CD4-positive, alpha-beta T cell treated with Interleukin-15 for 1 hour (primary cell): ENCODE measurements around the gene GGNBP2.
A peak's percentile ranks its signal among the peaks of the same experiment; 100 is the strongest.
"Not testable (repeated sequence)": the region's sequence is repeated elsewhere in the genome, so short reads cannot be mapped to it uniquely, and the experiment has no call there.

Experiments used
- DNase-seq: peaks from one replicate; pipeline ENCODE4 v3.0.0-alpha.2; 2020

GGNBP2 gene, protein sequence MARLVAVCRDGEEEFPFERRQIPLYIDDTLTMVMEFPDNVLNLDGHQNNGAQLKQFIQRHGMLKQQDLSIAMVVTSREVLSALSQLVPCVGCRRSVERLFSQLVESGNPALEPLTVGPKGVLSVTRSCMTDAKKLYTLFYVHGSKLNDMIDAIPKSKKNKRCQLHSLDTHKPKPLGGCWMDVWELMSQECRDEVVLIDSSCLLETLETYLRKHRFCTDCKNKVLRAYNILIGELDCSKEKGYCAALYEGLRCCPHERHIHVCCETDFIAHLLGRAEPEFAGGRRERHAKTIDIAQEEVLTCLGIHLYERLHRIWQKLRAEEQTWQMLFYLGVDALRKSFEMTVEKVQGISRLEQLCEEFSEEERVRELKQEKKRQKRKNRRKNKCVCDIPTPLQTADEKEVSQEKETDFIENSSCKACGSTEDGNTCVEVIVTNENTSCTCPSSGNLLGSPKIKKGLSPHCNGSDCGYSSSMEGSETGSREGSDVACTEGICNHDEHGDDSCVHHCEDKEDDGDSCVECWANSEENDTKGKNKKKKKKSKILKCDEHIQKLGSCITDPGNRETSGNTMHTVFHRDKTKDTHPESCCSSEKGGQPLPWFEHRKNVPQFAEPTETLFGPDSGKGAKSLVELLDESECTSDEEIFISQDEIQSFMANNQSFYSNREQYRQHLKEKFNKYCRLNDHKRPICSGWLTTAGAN

GRCh38 chr17:36544307-36545076 is at the start of gene GGNBP2:
TSS of gene GGNBP2 (plus strand) at chr17:36544919. CDS start at chr17:36545725, 806 bp downstream.
- DNase-seq = peak; percentile 94

- DNase-seq = no peak
Observed at GRCh38 chr17:36495076-36495578, 49.6 kb upstream of the GGNBP2 start.

- no peak for DNase-seq
Observed at GRCh38 chr17:36496018-36496789, 48.5 kb upstream of the GGNBP2 start.

DNA sequence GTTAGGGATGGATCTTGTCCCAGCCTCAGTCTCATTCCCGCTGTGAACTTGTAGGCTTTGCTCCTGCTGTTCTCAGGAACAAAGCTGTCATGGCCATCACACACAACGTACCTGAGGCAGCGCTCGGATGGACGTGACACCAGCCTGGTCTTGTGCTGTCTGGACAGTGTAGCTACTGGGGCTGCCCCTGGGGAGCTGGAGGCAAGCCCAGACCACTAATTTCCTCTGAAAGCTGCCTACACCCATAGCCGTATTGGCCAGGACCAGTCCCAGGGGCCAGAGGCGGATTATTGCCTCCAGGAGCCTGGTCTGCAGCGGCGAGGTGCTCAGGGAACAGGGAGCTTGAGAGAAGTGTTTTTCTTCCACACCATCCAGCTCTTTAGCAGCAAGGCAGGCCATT is 46.6 kb upstream of the GGNBP2 start:
- DNase-seq = no peak

DNA sequence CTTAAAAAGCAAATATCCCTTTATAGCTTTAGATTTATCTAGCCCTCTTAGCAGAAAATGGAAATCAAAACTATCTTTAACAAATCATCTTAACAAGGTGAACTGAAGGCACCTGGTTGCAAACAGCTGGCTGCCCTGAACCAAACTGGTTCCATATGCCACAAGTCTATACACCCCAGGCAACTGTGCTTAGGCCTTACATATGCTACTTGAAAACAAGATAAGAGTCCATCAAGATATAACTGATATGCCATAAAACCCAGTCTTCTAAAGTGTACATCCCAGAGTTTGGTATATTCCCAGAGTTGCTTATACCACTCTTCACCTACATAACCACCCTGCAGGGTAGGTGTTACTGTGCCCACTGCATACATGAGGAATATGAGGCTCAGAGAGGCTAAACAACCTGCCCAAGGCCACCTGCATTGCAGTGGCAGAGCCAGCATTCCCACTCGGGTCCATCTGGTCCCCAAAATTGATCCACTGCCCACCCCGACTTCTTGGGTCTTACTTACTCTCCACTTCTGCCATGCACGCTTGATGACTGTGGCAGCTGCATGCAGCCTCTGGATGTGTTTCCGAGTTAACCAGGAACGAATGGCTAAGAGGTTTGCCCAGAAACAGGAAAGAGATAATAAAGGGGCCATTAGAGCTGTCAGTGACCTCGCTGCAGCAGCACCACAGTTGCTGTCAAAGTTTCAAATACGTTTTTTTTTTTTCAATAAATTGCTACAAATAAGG is 46.0 kb upstream of the GGNBP2 start:
- no peak for DNase-seq

DNA sequence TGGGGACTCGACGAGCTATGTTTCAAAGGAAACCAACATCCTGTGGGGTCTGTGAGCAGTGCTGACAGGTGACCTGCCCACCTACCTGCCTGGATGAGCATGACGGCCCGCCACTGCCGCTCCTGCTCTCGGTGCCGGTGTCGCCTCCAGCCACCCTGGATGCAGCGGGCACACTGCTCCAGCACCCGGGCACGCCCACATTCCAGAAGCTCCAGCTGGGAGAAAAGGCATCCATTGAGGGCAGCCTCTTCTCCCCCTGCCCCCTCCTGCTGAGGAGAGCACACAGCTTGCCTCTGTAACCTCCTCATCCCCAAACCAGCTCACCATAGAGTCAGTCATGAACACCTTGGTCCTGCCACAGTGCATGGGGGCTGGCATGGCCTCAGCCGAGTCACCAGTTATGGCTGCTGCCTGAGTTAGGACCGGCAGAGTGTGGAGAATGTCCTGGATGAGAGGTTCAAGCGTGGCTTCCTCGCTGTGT is 43.9 kb upstream of the GGNBP2 start:
- no peak for DNase-seq

- no peak for DNase-seq
Observed at GRCh38 chr17:36501351-36501750, 43.4 kb upstream of the GGNBP2 start.

DNA sequence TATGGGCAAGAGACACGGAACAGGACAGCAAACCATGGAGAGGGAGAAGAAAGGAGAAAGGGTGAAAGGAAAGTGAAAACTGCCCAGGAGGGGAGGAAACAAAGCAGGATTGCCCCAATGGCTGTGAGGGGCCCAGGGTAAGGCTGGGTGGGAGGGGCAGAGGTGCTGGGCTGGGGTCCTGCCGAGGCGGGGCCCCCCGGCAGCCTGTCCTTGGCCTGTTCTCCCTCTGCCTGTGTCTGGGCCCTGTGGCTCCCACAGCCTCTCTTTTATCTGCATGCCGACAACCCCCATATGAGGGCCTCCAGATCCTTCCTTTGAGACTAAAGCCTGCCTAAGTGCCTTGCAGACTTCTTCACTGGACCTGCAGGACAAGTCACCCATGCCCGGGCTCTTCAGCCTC is 42.8 kb upstream of the GGNBP2 start:
- DNase-seq = no peak

GRCh38 chr17:36503456-36504155 is 41.1 kb upstream of the GGNBP2 start:
- DNase-seq = no peak

DNA sequence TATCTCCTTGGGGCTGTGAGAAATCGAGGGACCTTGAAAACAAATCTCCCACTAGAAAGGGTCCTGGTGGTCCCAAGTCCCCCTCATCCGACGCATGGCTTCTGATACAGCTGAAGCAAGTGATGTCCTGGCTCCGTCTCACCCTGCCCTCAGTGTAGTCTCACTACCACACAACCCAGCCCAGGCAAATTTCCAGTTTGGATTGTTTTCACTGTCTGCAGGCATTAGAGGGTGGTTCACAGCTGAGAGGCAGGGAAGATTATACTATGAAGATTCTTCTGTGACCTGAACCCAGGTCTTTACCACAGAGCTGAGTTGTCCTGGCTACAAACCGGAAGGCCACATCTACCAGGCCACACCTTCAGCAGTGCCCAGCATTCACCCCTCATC is 40.6 kb upstream of the GGNBP2 start:
- no peak for DNase-seq

DNA sequence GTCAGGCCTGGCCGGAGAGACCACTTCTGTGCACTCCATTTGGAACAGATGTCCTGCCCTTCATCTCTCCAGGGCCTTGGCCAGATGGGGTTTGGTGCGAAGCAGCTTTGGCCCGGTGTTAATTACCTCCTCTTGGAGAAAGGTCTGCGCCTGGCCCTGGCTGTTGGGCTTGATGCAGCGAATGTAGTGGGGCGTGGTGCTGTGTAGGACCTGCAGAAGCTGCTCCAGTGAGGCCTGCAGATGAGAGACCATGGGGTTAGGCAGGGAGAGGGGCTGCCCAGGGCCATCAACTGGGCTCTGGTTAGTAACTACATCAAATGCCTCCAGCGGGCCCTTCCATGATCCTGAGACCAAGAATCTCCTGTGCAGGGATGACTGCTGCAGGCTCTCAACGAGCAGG is 39.5 kb upstream of the GGNBP2 start:
- DNase-seq = no peak

DNA sequence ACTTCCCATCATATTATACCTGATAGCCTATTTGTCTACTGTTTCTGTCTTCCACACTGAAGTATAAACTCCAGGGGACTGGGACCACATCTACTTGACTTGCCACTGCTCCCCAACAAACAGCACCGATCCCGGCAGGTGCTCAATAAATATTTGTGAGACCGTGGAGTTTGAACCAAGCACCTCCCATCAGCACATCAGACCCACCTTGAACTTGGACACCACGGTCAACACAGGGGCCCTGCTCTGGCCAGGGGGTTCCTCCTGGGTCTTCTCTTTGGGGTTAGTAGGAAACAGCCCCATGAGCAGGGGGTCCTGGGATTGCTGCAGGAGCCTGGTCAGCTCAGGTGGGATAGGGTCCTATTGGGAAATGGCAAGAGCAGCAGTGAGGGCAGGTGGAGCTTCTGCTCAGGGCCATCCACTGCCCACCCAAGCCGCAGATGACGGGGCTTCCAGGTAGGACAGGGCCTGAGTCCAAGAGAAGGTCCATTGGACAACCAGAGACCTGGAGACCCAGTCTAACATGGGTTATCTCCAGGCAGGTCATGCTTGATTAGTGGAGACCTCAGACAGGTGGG is 38.4 kb upstream of the GGNBP2 start:
- no peak for DNase-seq

DNA sequence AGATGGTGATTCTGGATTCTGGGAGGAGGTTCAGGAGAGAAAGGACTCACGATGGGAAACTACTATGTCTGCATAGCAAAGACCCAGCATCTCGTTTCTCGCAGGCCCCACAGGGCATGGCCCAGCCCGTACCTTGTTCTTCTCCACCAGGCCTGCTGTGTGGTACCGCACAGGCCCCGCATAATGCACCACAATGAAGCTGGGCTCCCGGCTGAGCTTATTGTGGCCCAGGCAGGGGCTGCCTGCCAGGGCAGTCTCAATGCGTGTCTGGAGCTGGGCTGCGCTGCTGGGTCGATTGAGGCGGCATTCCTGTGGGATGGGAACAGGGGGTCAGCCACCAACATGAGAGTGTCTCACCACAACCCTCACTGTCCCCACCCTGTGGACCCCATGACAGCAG is 37.9 kb upstream of the GGNBP2 start:
- DNase-seq = no peak

- DNase-seq = no peak
Observed at GRCh38 chr17:36507266-36507665, 37.5 kb upstream of the GGNBP2 start.

DNA sequence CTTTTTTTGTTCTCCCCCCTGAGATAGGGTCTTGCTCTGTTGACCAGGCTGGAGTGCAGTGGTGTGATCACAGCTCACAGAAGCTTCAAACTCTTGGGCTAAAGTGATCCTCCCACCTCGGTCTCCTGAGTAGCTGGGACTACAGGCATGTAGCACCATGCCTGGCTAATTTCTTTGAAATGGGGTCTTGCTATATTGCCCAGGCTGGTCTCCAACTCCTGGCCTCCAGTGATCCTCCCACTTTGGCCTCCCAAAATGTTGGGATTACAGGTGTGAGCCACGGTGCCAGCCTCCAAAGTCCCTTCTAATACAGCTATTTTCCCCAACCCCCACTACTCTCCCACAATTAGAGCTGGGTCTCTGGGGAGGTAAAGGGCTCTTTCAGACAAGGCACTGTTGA is 36.3 kb upstream of the GGNBP2 start:
- not testable (repeated sequence) for DNase-seq

- no peak for DNase-seq
Observed at GRCh38 chr17:36509272-36509985, 35.3 kb upstream of the GGNBP2 start.

- DNase-seq = no peak
Observed at GRCh38 chr17:36510636-36511035, 34.1 kb upstream of the GGNBP2 start.

DNA sequence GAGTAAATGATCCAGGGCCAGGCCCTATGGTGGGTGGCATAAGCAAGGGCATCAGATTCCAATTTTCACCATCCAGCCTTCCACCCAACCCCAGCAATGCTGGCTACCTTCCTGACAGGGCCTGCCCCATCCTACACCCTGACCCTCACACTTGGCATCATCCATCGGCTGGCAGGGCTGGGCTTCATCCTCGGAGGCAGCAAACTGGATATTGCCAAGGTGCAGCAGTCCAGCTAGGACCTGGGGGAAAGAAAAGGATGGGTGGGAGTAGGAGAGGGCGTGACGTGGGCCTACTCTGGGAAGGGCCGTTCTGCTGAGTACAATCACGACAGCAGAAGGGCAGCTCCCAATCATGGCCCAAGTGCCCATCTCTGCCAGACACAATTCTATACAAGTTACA is 33.5 kb upstream of the GGNBP2 start:
- DNase-seq = no peak

DNA sequence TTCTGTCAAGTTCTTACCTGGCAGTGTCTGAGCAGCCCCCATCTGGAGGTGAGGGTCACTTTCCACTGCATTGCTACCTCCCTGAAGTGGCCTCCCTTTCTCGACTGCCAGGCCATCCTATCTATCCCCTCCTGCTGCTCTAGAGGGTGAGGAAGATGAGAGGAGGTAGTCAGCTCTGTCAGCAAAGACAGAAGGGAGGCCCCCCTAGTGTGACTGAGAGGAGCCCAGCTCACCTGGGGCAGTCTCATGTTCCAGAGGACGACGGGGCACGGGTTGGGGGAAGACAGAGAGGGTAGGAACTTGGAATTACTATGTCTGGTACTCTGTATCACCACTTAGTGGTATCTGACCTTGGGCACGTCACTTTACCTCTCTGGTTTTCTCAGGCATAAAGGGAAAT is 32.1 kb upstream of the GGNBP2 start:
- DNase-seq = no peak

DNA sequence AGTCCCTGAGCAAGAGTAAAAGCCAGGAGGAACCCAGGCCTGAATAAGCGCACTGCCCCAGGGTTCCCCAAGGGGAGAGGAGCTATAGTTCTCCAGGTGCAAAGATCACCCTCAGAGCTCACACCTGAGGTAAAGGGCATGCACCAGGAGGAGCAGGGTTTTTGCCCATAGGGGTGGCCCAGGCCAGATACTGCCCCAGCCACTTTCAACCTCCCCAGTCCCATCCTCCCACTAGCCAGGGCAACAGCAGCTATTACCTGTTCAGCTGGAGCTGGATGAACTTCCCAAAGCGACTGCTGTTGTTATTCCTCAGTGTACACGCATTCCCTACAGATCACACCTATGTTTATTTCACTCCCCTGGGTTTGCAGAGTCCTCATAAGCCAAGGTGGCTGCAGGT is 29.9 kb upstream of the GGNBP2 start:
- DNase-seq = no peak
